PC-3 (cell line): ENCODE measurements around the gene CTSZ. TPM values are rescaled to one million over a fixed set of nuclear protein-coding genes. Genes with fewer than 3 reads are reported as not detected.

Source experiments
- ATAC-seq: fragments of 200-7000 bp; cut with Tn5 transposase; 2 replicates; pipeline ENCODE4 v1.9.1; 2020; ENCODE audit warnings: mild to moderate bottlenecking, moderate library complexity
- BruUV-seq: library from RNA; stranded (reverse); fragments of 400-500 nt; replicated peaks from 2 replicates; lab custom pipeline; 2021; lab: Mats Ljungman, UMichigan
- CTCF ChIA-PET: fragments of 300-600 bp; sonication (Branson Sonifier 250); formaldehyde crosslinking; loops from one replicate; lab custom pipeline; 2022; ENCODE audit warnings: antibody characterized with exemption; lab: Charles Lee
- POLR2A ChIA-PET: fragments of 300-600 bp; sonication (Branson Sonifier 250); formaldehyde crosslinking; loops from one replicate; lab custom pipeline; 2022; ENCODE audit warnings: antibody characterized with exemption; ENCODE audit not compliant: unreplicated experiment; lab: Charles Lee
- DNase-seq: peaks from one replicate; pipeline ENCODE4 v3.0.0-alpha.2; 2015
- H2AFZ ChIP-seq: fragments of 300-600 bp; sonication (generic); 2 replicates; pipeline ENCODE4 v1.6.0; 2016; ENCODE audit warnings: antibody characterized with exemption, low read length
- H3F3A ChIP-seq: fragments of 300-600 bp; sonication (generic); one replicate; pipeline ENCODE4 v1.6.0; 2017; ENCODE audit warnings: antibody characterized with exemption, low read length, control low read depth, mild to moderate bottlenecking; ENCODE audit not compliant: unreplicated experiment
- H3K27ac ChIP-seq: fragments of 300-600 bp; sonication (generic); 2 replicates; pipeline ENCODE4 v1.5.1; 2016; ENCODE audit warnings: mild to moderate bottlenecking, low read length
- H3K27me3 ChIP-seq: fragments of 300-600 bp; sonication (generic); 2 replicates; pipeline ENCODE4 v1.6.1; 2016; ENCODE audit warnings: low read length, mixed read lengths
- H3K36me3 ChIP-seq: fragments of 300-600 bp; sonication (generic); 2 replicates; pipeline ENCODE4 v1.6.1; 2016; ENCODE audit warnings: low read depth, mixed run types, low read length, mixed read lengths
- H3K4me1 ChIP-seq: fragments of 300-600 bp; sonication (generic); 2 replicates; pipeline ENCODE4 v1.5.1; 2016; ENCODE audit warnings: low read length; ENCODE audit not compliant: insufficient read depth
- H3K4me2 ChIP-seq: fragments of 300-600 bp; sonication (generic); 2 replicates; pipeline ENCODE4 v1.6.0; 2016; ENCODE audit warnings: low read length
- H3K4me3 ChIP-seq: fragments of 300-600 bp; sonication (generic); 2 replicates; pipeline ENCODE4 v1.5.1; 2016; ENCODE audit warnings: mild to moderate bottlenecking, low read length, mixed read lengths
- H3K79me2 ChIP-seq: fragments of 300-600 bp; sonication (generic); 2 replicates; pipeline ENCODE4 v1.6.1; 2017; ENCODE audit warnings: low read length, mixed read lengths
- H3K9ac ChIP-seq: fragments of 300-600 bp; sonication (generic); 2 replicates; pipeline ENCODE4 v1.6.0; 2016; ENCODE audit warnings: mild to moderate bottlenecking, low read length
- H3K9me2 ChIP-seq: fragments of 300-600 bp; sonication (generic); replicated peaks from 2 replicates; pipeline ENCODE4 v1.6.1; 2016; ENCODE audit warnings: mixed run types, low read length, mixed read lengths
- H3K9me3 ChIP-seq: fragments of 300-600 bp; sonication (generic); 2 replicates; pipeline ENCODE4 v1.6.1; 2016; ENCODE audit warnings: low read length, mixed read lengths
- H4K20me1 ChIP-seq: fragments of 300-600 bp; sonication (generic); 2 replicates; pipeline ENCODE4 v1.6.1; 2016; ENCODE audit warnings: low read length, mixed read lengths
- CTCF ChIP-seq: fragments of 300-600 bp; sonication (generic); conservative IDR thresholded peaks from 2 replicates; pipeline ENCODE4 v1.5.1; 2017; ENCODE audit warnings: antibody characterized with exemption, low read depth, mild to moderate bottlenecking, low read length
- EZH2 ChIP-seq: fragments of 300-600 bp; sonication (generic); IDR thresholded peaks from one replicate; pipeline ENCODE4 v1.6.1; 2017; ENCODE audit warnings: antibody characterized with exemption, mild to moderate bottlenecking, low read length; ENCODE audit not compliant: unreplicated experiment
- EZH2phosphoT487 ChIP-seq: fragments of 300-600 bp; sonication (generic); IDR thresholded peaks from 2 replicates; pipeline ENCODE4 v1.6.1; 2018; ENCODE audit warnings: mild to moderate bottlenecking, antibody characterized with exemption, low read length, borderline replicate concordance
- intact Hi-C: fragments of 100-400 bp; cut with micrococcal nuclease; formaldehyde crosslinking; loops from 2 replicates; pipeline ENCODE4 v1.9.0; 2023
- total RNA-seq: library from RNA; depleted of rRNA; stranded (reverse); fragments of >200 nt; gene quantifications from 2 replicates; pipeline ENCODE4 v1.2.3, GENCODE V29; 2014

Gene CTSZ
- total RNA-seq, 1 experiment from 2014 or later = 191 TPM

GRCh38 chr20:59051666-59052185 lies 44.7 kb upstream of the CTSZ start:
- peaks cover 16% of the 10 kb centered on the region for H3K4me1 ChIP-seq
- ATAC-seq (no peak), DNase-seq (no peak)
- H3K27me3 ChIP-seq = peaks cover 19% of the 10 kb centered on the region
- H3K79me2 ChIP-seq = no peaks in the 10 kb centered on the region
- CTCF ChIA-PET = no interaction called here
- no peaks in the 10 kb centered on the region for H3K9me3 ChIP-seq
- intact Hi-C loops = no loop called here
- H3F3A ChIP-seq = no peaks in the 10 kb centered on the region
- H3K4me2 ChIP-seq = no peak overlapping the region
- TF ChIP-seq CTCF (no peak), EZH2 (no peak), EZH2phosphoT487 (no peak)
- no peak overlapping the region for H3K9ac ChIP-seq
- POLR2A ChIA-PET = no interaction called here
- no peak overlapping the region for H3K27ac ChIP-seq
- no peaks in the 10 kb centered on the region for H3K36me3 ChIP-seq
- no peak overlapping the region for H2AFZ ChIP-seq
- BruUV-seq = no TSS peak
- H3K4me3 ChIP-seq = no peak overlapping the region
- H4K20me1 ChIP-seq = no peaks in the 10 kb centered on the region
- H3K9me2 ChIP-seq = no peaks in the 10 kb centered on the region

- DNase-seq = no peak
- Histone ChIP-seq H3K79me2 (no peaks in the 10 kb centered on the region), H3K9me2 (no peaks in the 10 kb centered on the region), H2AFZ (no peak overlapping the region), H3K9ac (no peak overlapping the region), H3F3A (no peaks in the 10 kb centered on the region), H3K9me3 (no peaks in the 10 kb centered on the region), H3K27ac (no peak overlapping the region), H3K4me3 (no peak overlapping the region), H3K36me3 (no peaks in the 10 kb centered on the region), H3K4me2 (no peak overlapping the region), H4K20me1 (no peaks in the 10 kb centered on the region), H3K4me1 (peaks cover 18% of the 10 kb centered on the region), H3K27me3 (peaks cover 13% of the 10 kb centered on the region)
- TF ChIP-seq EZH2phosphoT487 (no peak), EZH2 (no peak), CTCF (no peak)
- BruUV-seq = no TSS peak
- no peak for ATAC-seq
- intact Hi-C loops = no loop called here
- ChIA-PET CTCF (no interaction called here), POLR2A (no interaction called here)
These were observed 43.4 kb upstream of the CTSZ start for GRCh38 chr20:59050437-59050836.

GRCh38 chr20:59048681-59049030 lies 41.6 kb upstream of the CTSZ start:
- Histone ChIP-seq H3K9me2 (no peaks in the 10 kb centered on the region), H3K4me3 (peak overlapping the region; percentile 34), H3K27ac (peak overlapping the region; percentile 63), H3K4me1 (peaks cover 34% of the 10 kb centered on the region), H3K9ac (peak overlapping the region; percentile 2; the same call in 1 of the 2 replicates), H3K27me3 (peaks cover 7% of the 10 kb centered on the region), H4K20me1 (no peaks in the 10 kb centered on the region), H3K36me3 (no peaks in the 10 kb centered on the region), H2AFZ (peak overlapping the region; percentile 24; the same call in 1 of the 2 replicates), H3K79me2 (no peaks in the 10 kb centered on the region), H3F3A (peaks cover 4% of the 10 kb centered on the region), H3K9me3 (no peaks in the 10 kb centered on the region), H3K4me2 (peak overlapping the region; percentile 71)
- CTCF ChIA-PET = no interaction called here
- no TSS peak for BruUV-seq
- TF ChIP-seq EZH2phosphoT487 = no peak
- no peak for TF ChIP-seq EZH2
- TF ChIP-seq CTCF = no peak
- intact Hi-C loops = no loop called here
- POLR2A ChIA-PET = no interaction called here
- DNase-seq (no peak), ATAC-seq (no peak)
